ENCODE results near the gene STAM2. TPM values are rescaled to one million over a fixed set of nuclear protein-coding genes. Genes with fewer than 3 reads are reported as not detected.

Gene STAM2
- total RNA-seq, 6 donors from 2014 or later, result 13.5 to 56.0 (median 31.4) TPM

DNA sequence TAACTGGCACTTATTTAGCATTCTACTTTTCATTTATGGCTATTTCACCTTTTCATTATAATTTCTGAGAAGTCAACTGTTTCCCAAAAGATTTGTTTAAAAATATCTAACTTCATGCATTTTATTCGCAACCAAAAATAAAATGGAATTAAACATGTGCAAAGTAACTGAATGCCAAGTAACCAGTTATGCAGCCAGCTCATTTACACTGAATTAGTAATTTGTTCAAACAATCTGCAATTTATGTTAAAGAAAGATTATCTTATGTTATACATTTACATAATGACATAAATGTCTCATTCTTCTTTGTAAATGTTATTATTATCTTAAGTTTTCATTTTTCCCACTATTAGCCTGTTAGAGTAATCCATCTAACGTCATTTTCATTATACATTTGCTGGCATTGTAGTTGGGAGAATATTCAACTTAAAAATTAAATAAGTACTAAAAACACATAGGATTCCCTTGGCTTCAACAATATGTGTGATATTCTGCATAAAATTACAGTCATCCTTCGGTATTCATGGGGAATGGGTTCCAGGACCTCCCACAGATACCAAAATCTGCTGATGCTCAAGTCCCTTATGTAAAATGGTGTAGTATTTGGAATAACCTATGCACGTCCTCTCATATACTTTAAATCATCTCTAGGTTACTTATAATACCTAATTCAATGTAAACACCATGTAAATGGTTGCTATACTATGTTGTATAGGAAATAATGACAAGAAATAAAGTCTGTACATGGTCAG lies 43.7 kb upstream of the STAM2 start:
- Histone ChIP-seq H3K27me3 (no peaks in the 10 kb centered on the region), H3K4me3 (no peak overlapping the region), H3K4me1 (peaks cover 7 to 16% (median 11%) of the 10 kb centered on the region in 4 donors), H3K36me3 (no peaks in the 10 kb centered on the region), H3K9me3 (no peaks in the 10 kb centered on the region), H3K27ac (no peak overlapping the region)
- no peak for TF ChIP-seq POLR2A (IDR thresholded peaks at IDR 0.05)
- no peak for TF ChIP-seq EP300 (IDR thresholded peaks at IDR 0.05)
- TF ChIP-seq, protein P1, sequence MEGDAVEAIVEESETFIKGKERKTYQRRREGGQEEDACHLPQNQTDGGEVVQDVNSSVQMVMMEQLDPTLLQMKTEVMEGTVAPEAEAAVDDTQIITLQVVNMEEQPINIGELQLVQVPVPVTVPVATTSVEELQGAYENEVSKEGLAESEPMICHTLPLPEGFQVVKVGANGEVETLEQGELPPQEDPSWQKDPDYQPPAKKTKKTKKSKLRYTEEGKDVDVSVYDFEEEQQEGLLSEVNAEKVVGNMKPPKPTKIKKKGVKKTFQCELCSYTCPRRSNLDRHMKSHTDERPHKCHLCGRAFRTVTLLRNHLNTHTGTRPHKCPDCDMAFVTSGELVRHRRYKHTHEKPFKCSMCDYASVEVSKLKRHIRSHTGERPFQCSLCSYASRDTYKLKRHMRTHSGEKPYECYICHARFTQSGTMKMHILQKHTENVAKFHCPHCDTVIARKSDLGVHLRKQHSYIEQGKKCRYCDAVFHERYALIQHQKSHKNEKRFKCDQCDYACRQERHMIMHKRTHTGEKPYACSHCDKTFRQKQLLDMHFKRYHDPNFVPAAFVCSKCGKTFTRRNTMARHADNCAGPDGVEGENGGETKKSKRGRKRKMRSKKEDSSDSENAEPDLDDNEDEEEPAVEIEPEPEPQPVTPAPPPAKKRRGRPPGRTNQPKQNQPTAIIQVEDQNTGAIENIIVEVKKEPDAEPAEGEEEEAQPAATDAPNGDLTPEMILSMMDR (IDR thresholded peaks at IDR 0.05), result no peak
- WGBS, 2 donors, result 90% methylated on average over 4 of the region's 4 CpGs
- ATAC-seq (ENCODE audit: low FRiP score in 2 of 2) (no peak), DNase-seq (no peak)

DNA sequence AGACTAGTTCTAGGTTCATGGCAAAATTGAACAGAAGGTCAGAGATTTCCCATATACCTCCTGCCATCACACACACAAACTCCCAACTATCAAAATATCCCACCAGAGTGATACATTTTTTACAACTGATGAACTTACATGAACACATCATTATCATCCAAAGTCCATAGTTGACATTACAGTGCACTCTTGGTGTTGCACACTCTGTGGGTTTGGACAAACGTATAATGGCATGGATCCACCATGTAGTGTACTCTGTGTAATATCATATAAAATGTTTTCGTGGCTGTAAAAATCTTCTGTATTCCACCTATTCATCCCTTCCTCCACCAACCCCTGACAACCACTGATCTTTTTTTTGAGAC lies 25.9 kb upstream of the STAM2 start:
- TF ChIP-seq POLR2A (IDR thresholded peaks at IDR 0.05) (no peak), POLR2AphosphoS5 (IDR thresholded peaks at IDR 0.05) (no peak), EP300 (IDR thresholded peaks at IDR 0.05) (no peak)
- TF ChIP-seq, protein P1 (IDR thresholded peaks at IDR 0.05), result no peak
- H3K27me3 ChIP-seq, result no peaks in the 10 kb centered on the region
- no peak for DNase-seq
- no peak for ATAC-seq (ENCODE audit: low FRiP score in 2 of 2)
- no peak overlapping the region for H3K4me3 ChIP-seq
- H3K9me3 ChIP-seq, result no peaks in the 10 kb centered on the region
- H3K36me3 ChIP-seq, result no peaks in the 10 kb centered on the region
- 84 to 87% methylated on average over 2 of the region's 2 CpGs for WGBS, 2 donors
- peaks cover 0 to 7% (median 0%) of the 10 kb centered on the region in 4 donors for H3K4me1 ChIP-seq
- H3K27ac ChIP-seq, result no peak overlapping the region

DNA sequence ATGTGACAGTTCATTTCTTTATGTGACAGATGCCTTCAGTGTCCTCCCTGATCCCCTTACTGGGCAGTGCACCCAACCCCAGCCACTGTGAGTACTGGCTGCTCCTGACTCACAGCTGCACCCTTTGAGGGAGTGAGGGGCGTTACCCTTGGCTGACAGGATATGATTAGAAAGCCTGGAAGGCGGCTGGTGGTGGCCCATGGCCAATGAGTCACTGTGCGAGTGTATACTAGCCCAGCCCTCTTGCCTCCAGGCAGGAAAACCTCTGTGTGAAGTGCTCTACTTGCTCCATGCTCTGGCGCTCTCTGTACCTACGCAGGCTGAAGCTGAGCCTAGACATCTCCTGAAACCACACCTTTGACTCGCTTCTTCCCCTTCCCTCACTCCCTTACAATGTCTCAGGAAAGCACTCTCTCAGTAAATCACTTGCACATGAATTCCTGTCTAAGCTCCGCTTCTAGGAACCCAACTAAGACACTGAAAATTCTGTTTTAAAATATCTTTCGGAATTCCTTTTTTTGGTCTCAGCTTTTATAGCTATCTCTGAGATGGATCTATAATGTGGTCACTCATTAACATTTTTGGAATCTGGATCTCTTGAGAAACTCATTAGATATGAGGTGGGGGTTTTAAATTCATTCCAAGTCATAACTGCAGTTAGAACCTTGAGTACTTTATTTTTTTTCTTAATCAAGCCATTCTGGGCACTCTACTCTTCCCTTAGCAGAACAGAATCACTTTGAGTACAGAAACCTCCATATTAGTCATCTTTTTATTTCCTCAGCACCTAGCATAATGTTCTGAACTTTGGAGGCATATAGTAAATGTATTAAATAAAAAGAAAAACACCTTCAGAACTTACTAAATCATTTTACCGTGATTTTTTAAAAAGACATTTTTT lies 25.3 kb upstream of the STAM2 start:
- TF ChIP-seq POLR2AphosphoS5 (IDR thresholded peaks at IDR 0.05) (peak in 1 of 2 donors; percentile 25), POLR2A (IDR thresholded peaks at IDR 0.05) (no peak), EP300 (IDR thresholded peaks at IDR 0.05) (no peak)
- TF ChIP-seq, protein P1 (IDR thresholded peaks at IDR 0.05), result no peak
- Histone ChIP-seq H3K27ac (no peak overlapping the region), H3K4me1 (peaks cover 0 to 7% (median 0%) of the 10 kb centered on the region in 4 donors), H3K36me3 (no peaks in the 10 kb centered on the region), H3K9me3 (no peaks in the 10 kb centered on the region), H3K4me3 (no peak overlapping the region), H3K27me3 (no peaks in the 10 kb centered on the region)
- WGBS, 2 donors, result 55 to 65% methylated on average over 9 of the region's 9 CpGs
- DNase-seq (peak in 1 of 2 donors; percentile 86), ATAC-seq (ENCODE audit: low FRiP score in 2 of 2) (peak; percentile 82 to 100)

DNA sequence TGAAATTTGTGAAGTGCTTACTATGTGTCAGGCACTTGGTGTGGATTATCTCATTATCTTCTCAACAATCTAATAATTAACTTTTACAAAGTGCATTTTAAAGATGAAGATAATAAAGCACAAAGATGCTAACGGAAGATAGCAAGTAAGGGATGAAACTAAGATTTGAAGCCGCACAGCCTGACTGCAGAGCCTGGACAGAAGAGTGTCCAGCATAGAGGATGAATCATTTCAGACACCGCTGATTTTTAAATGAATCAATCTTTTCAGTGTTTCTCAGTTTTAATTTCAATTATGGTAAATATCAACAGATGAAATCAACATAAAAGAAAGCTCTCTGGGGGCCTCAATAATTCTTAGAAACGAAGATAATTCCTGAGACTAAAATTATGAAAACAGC lies 24.5 kb upstream of the STAM2 start:
- 86 to 91% methylated on average over 4 of the region's 4 CpGs for WGBS, 2 donors
- H3K36me3 ChIP-seq, result no peaks in the 10 kb centered on the region
- H3K9me3 ChIP-seq, result no peaks in the 10 kb centered on the region
- TF ChIP-seq POLR2A (IDR thresholded peaks at IDR 0.05), result no peak
- TF ChIP-seq, protein P1 (IDR thresholded peaks at IDR 0.05), result no peak
- TF ChIP-seq POLR2AphosphoS5 (IDR thresholded peaks at IDR 0.05), result no peak
- H3K4me1 ChIP-seq, result peaks cover 0 to 7% (median 0%) of the 10 kb centered on the region in 4 donors
- no peak overlapping the region for H3K27ac ChIP-seq
- no peaks in the 10 kb centered on the region for H3K27me3 ChIP-seq
- H3K4me3 ChIP-seq, result no peak overlapping the region
- ATAC-seq (ENCODE audit: low FRiP score in 2 of 2) (no peak), DNase-seq (no peak)
